HepG2 (cell line): ENCODE measurements around the gene COG1. TPM values are rescaled to one million over a fixed set of nuclear protein-coding genes. Genes with fewer than 3 reads are reported as not detected.

Source experiments
- CSRNP2 ChIP-seq: sonication (generic); formaldehyde crosslinking; conservative IDR thresholded peaks from 2 replicates; pipeline ENCODE4 v1.8.0; 2022; ENCODE audit warnings: low read depth, missing genetic modification reagents
- E2F2 ChIP-seq: sonication (generic); formaldehyde crosslinking; IDR thresholded peaks from 2 replicates; pipeline ENCODE4 v1.4.0; 2020; ENCODE audit warnings: missing genetic modification reagents, borderline replicate concordance
- EED ChIP-seq: sonication (generic); formaldehyde crosslinking; IDR thresholded peaks from 2 replicates; pipeline ENCODE4 v1.5.0; 2020; ENCODE audit warnings: mild to moderate bottlenecking, missing genetic modification reagents
- HNF4A ChIP-seq: sonication (generic); formaldehyde crosslinking; IDR thresholded peaks from 2 replicates; pipeline ENCODE4 v1.4.0; 2020; ENCODE audit warnings: missing genetic modification reagents
- KAT7 ChIP-seq: IDR thresholded peaks from 2 replicates; pipeline ENCODE4 v1.6.1; 2018; ENCODE audit warnings: borderline replicate concordance, missing compliant biosample characterization
- TSC22D2 ChIP-seq: sonication (generic); formaldehyde crosslinking; IDR thresholded peaks from 2 replicates; pipeline ENCODE4 v1.5.1; 2020; ENCODE audit warnings: missing genetic modification reagents, mild to moderate bottlenecking, borderline replicate concordance
- U2AF1 ChIP-seq: fragments of 200-400 bp; formaldehyde crosslinking; optimal IDR thresholded peaks from 2 replicates; pipeline ENCODE3; 2017; ENCODE audit warnings: mild to moderate bottlenecking, low read depth, low read length
- ZBTB2 ChIP-seq: sonication (generic); formaldehyde crosslinking; IDR thresholded peaks from 2 replicates; pipeline ENCODE4 v1.8.0; 2022; ENCODE audit warnings: low read depth, missing genetic modification reagents
- ZNF333 ChIP-seq: sonication (generic); formaldehyde crosslinking; IDR thresholded peaks from 2 replicates; pipeline ENCODE4 v1.4.0; 2020; ENCODE audit warnings: mild to moderate bottlenecking, missing genetic modification reagents, borderline replicate concordance
- ZNF34 ChIP-seq: sonication (generic); formaldehyde crosslinking; IDR thresholded peaks from 2 replicates; pipeline ENCODE4 v1.4.0; 2020; ENCODE audit warnings: mild to moderate bottlenecking, missing genetic modification reagents, borderline replicate concordance
- polyA plus RNA-seq, 8 experiments: library from polyadenylated mRNA; depleted of rRNA in 3 of 8; stranded (reverse) in 7 of 8; unstranded in 1 of 8; fragments of >200 nt; fragmentation: Illumina TruSeq in 4 of 8; extraction: Trizol in 4 of 8; gene quantifications; 2 replicates each; pipeline versions ENCODE4 v1.2.1 to v1.2.3, GENCODE V29; 2011 to 2016; ENCODE audit warnings: low read depth in 4 of 8, missing spikeins in 1 of 8, mixed read lengths in 1 of 8; ENCODE audit not compliant: insufficient read depth in 1 of 8
- total RNA-seq, 5 experiments: library from RNA; depleted of rRNA; stranded (reverse); fragments of >200 nt; fragmentation: Illumina TruSeq; extraction: Trizol; gene quantifications; 2 replicates each; pipeline ENCODE4 v1.2.3, GENCODE V29; 2016; ENCODE audit warnings: low read depth in 1 of 5

The COG1 gene
- total and polyA plus RNA-seq, 2 of the 13 experiments (the other 11 are each of a cell fraction or from before 2014, with no cell fraction given), result 36.6 to 39.7 TPM

- TF ChIP-seq HNF4A (no peak), E2F2 (CRISPR knock-in tag) (no peak), U2AF1 (no peak), ZBTB2 (CRISPR knock-in tag) (no peak), CSRNP2 (CRISPR knock-in tag) (no peak), TSC22D2 (CRISPR knock-in tag) (no peak), KAT7 (CRISPR knock-in tag) (no peak), EED (no peak), ZNF34 (CRISPR knock-in tag) (no peak), ZNF333 (CRISPR knock-in tag) (no peak)
Observed at GRCh38 chr17:73227379-73227778, 34.5 kb downstream of the COG1 start (continued).
